RWPE1 (cell line): Measurements from ENCODE around the gene CLCN4.

ENCODE experiments used
- CTCF ChIA-PET: fragments of 350-600 bp; sonication (Branson Sonifier 250); formaldehyde crosslinking; extraction: SDS; loops from one replicate; lab custom pipeline; 2021; lab: Yijun Ruan, JAX
- POLR2A ChIA-PET: fragments of 400-600 bp; formaldehyde crosslinking; extraction: SDS; loops from one replicate; lab custom pipeline; 2020; ENCODE audit warnings: antibody characterized with exemption; ENCODE audit not compliant: low non-redundant PET; lab: Yijun Ruan, JAX
- DNase-seq: peaks from one replicate; pipeline ENCODE4 v3.0.0; 2012; ENCODE audit warnings: low spot score
- H3K27ac ChIP-seq: fragments of 450-650 bp; 2 replicates; pipeline ENCODE4 v1.5.1; 2017
- TF ChIP-seq, protein P1 (sequence below): fragments of 450-650 bp; conservative IDR thresholded peaks from 2 replicates; pipeline ENCODE4 v1.5.1; 2017; ENCODE audit warnings: low read depth, mild to moderate bottlenecking

The CLCN4 gene

DNA sequence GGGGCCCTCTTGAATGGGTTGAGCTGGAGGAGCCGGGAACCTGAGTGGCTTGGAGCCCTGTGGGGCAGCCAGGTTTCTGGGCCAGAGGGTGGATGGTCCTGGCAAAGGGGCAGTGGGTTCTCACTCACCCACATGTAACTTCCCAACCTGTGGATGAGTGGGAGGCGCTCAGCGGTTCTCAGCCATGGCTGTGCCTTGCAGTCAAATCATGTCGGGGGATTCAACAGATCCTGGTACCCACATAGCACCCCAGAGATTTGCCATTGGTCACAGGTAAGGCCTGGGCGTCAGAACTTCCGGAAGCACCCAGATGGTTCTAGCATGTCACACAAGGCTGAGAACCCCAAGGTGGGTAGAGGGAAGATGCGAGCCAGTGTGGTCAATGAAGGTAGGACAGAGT, 21.9 kb upstream of the CLCN4 start:
- no peak for DNase-seq
- POLR2A ChIA-PET = no interaction called here
- CTCF ChIA-PET = no interaction called here
- H3K27ac ChIP-seq = no peak overlapping the region
- TF ChIP-seq, protein P1, sequence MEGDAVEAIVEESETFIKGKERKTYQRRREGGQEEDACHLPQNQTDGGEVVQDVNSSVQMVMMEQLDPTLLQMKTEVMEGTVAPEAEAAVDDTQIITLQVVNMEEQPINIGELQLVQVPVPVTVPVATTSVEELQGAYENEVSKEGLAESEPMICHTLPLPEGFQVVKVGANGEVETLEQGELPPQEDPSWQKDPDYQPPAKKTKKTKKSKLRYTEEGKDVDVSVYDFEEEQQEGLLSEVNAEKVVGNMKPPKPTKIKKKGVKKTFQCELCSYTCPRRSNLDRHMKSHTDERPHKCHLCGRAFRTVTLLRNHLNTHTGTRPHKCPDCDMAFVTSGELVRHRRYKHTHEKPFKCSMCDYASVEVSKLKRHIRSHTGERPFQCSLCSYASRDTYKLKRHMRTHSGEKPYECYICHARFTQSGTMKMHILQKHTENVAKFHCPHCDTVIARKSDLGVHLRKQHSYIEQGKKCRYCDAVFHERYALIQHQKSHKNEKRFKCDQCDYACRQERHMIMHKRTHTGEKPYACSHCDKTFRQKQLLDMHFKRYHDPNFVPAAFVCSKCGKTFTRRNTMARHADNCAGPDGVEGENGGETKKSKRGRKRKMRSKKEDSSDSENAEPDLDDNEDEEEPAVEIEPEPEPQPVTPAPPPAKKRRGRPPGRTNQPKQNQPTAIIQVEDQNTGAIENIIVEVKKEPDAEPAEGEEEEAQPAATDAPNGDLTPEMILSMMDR = no peak

DNA sequence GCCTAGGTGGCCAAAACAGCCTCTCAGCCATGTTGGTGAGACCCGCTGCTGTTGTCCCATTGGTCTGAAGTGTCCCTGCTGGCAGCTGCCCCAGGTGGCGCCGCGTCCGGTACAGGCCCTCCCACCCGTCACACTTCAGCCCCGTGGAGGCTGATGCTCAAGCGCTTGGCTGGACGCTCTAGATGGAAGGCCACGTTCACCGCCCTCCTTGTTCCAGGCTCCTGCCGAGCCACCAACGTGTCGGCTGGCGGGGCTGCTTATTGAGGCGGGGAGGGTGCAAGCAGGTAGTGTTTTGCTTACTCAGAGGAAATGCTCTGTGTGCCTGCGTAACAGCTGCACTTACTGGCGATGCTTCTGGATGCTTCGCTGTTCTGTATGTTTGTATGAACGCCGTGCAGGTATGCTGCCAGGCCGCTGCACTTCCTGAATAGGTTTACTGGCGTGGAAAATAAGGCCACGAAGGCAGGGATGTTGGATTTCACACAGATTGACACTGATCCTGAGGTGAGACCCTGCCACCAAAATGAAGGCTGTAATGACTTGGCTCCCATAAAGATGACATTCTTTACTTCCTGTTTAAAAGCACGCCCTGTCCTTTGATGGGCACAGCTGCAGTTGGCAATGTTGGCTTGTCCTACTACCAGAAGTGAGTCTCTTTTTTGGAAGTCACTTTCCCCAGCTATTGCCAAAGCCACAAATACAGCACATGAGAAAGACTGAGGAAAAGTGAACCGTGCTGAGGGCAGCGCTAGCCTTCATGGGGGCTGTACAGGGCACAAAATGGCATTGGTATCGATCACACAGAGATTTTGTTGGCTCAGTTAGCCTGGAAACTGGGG, 21.0 kb upstream of the CLCN4 start:
- no peak overlapping the region for H3K27ac ChIP-seq
- TF ChIP-seq, protein P1 = no peak
- DNase-seq = no peak
- POLR2A ChIA-PET = no interaction called here
- CTCF ChIA-PET = no interaction called here

DNA sequence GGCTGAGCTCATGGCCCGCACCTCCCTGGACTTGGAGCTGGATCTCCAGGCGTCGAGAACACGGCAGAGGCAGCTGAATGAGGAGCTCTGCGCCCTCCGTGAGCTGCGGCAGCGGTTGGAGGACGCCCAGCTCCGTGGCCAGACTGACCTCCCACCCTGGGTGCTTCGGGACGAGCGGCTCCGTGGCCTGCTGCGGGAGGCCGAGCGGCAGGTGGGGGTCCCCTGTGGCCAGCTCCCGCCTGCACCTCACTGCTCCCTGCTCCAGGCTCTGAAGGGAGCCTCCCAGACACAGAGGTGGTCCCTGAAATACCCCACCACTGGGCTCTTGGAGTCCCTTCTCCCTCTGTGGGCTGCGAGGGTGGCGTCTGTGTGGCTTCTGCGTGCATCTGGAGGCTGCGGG, 18.0 kb upstream of the CLCN4 start:
- POLR2A ChIA-PET = no interaction called here
- no peak for DNase-seq
- no peak overlapping the region for H3K27ac ChIP-seq
- TF ChIP-seq, protein P1 = no peak
- CTCF ChIA-PET = no interaction called here

DNA sequence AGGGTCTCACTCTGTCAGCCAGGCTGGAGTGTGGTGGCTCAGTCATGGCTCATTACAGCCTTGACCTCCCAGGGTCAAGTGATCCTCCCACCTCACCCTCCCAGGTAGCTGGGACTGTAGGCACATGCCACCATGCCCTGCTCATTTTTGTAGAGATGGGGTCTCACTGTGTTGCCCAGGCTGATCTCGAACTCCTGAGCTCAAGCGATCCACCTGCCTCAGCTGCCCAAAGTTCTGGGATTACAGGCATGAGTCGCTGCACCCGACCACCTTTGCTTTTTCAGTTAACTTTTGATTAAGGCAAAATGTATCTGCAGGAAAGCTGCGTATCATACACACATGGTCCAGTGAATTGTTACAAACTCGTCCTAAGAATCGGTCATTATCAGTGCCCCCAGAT, 16.5 kb upstream of the CLCN4 start:
- TF ChIP-seq, protein P1 = no peak
- CTCF ChIA-PET = no interaction called here
- POLR2A ChIA-PET = no interaction called here
- no peak overlapping the region for H3K27ac ChIP-seq
- DNase-seq = no peak

DNA sequence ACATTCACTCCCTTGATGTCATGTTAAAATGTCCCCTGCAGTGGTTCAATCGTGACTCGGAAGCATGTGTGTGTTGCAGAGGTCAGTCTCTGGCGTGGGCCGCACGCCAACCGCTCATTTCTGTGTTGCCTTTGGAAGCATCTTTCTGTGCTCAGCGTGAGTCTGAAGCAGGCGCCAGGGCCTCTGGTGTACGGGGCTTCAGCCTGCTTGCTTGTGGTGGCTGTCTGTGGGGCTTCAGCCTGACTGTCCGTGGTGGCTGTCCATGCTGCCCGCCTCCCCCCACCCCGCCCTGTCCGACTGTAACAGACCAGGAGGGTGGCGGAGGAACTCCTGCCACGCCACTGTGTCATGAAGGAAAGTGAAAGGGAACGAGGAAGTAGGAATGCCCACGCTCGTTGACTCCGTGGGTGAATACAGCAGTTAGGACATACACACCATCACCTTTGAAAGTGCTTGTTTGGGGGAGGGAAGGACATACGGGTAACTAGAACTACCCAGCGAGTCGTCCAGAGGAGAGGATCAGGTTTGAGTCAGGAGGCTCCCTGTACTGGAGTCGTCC, 14.7 kb upstream of the CLCN4 start:
- TF ChIP-seq, protein P1 = no peak
- DNase-seq = no peak
- ChIA-PET CTCF (no interaction called here), POLR2A (no interaction called here)
- H3K27ac ChIP-seq = no peak overlapping the region

DNA sequence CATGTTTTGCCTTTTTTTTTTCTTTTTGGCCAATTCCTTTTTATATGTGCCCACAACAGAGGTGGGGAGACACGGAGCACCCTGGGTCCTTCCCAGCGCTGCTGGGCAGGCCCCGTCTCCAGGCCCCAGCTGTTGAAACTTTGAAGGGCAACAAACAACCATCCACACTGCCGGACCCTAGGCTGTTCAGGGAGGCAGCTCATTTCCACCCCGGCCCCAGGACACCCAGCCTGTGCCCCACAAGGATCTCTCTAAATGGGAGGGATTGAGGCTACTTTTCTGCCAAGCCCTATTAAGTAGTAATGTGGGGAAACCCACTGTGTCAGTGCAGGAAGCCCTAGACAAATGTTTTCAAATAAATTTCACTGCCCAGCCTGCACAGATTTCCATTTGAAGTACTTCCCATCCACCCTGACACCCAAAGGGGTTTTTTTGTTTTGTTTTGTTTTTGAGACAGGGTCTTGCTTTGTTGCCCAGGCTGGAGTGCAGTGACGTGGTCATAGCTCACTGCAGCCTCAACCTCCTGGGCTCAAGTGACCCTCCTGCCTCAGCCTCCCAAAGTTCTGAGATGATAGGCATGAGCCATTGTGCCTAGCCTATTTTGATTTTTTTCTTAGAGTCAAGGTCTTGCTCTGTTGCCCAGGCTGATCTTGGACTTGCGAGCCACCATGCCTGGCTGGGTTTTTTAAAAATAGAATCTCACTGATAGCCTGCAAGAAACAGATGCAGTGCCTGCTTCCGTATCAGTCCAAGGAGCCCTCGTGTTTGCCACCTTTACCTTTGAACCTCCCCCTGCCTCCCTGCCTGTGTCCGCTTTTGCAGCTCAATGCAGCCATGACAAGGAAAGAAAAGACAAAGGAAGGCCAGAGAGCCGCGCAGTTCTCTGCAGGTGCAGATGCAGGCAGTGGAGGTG, 13.4 kb upstream of the CLCN4 start:
- TF ChIP-seq, protein P1 = no peak
- POLR2A ChIA-PET = no interaction called here
- no peak overlapping the region for H3K27ac ChIP-seq
- CTCF ChIA-PET = interaction anchor here (0.7 kb wide), 1 partner anchor 956 kb away, joined by 3 read pairs; no protein-coding TSS in a partner anchor
- no peak for DNase-seq
